Kidney (tissue), 14 donors: Measurements from ENCODE around the gene CR1. TPM values are rescaled to one million over a fixed set of nuclear protein-coding genes. Genes with fewer than 3 reads are reported as not detected.
"Not testable (repeated sequence)": the region's sequence is repeated elsewhere in the genome, so short reads cannot be mapped to it uniquely, and the experiment has no call there.

Source experiments
- DNase-seq, 5 donors: peaks; one replicate each; pipeline ENCODE4 v3.0.0-alpha.2; 2013 to 2020
- FAIRE-seq: peaks from 2 replicates; lab custom pipeline; 2012; peaks lifted over from hg19 to GRCh38; lab: Jason Lieb, UNC
- H3K27ac ChIP-seq, 2 donors: one replicate each; pipeline ENCODE4 v1.7.0; 2013; ENCODE audit warnings: low read depth in 2 of 2, low read length in 2 of 2, inconsistent platforms in 1 of 2
- H3K27me3 ChIP-seq: one replicate; pipeline ENCODE4 v1.7.1; 2013; ENCODE audit warnings: low read length, inconsistent platforms; ENCODE audit not compliant: control insufficient read depth, insufficient read depth
- H3K36me3 ChIP-seq, 3 donors: one replicate each; pipeline versions ENCODE4 v1.7.0 to v1.7.1; 2013; ENCODE audit warnings: low read length in 3 of 3, control low read depth in 1 of 3, inconsistent platforms in 1 of 3; ENCODE audit not compliant: insufficient read depth in 3 of 3, control insufficient read depth in 2 of 3
- H3K4me1 ChIP-seq, 3 donors: one replicate each; pipeline versions ENCODE4 v1.7.0 to v1.7.1; 2013; ENCODE audit warnings: low read length in 3 of 3, inconsistent platforms in 1 of 3, low read depth in 1 of 3; ENCODE audit not compliant: control insufficient read depth in 2 of 3, insufficient read depth in 2 of 3
- H3K4me3 ChIP-seq, 3 donors: one replicate each; pipeline versions ENCODE4 v1.7.0 to v1.8.1; 2013; ENCODE audit warnings: low read length in 3 of 3, control low read depth in 1 of 3, inconsistent platforms in 1 of 3
- H3K9ac ChIP-seq, 3 donors: one replicate each; pipeline versions ENCODE4 v1.7.0 to v1.7.1; 2013; ENCODE audit warnings: low read length in 3 of 3, control low read depth in 1 of 3, inconsistent platforms in 1 of 3
- H3K9me3 ChIP-seq, 3 donors: one replicate each; pipeline versions ENCODE4 v1.7.0 to v1.7.1; 2013; ENCODE audit warnings: low read length in 3 of 3, control low read depth in 1 of 3, inconsistent platforms in 1 of 3; ENCODE audit not compliant: control insufficient read depth in 2 of 3, insufficient read depth in 1 of 3
- intact Hi-C: fragments of 100-400 bp; cut with DNase I; formaldehyde crosslinking; loops from one replicate; pipeline ENCODE4 v1.11.1; 2022
- polyA plus RNA-seq: library from polyadenylated mRNA; stranded (reverse); fragments of 350-450 nt; fragmentation: Illumina TruSeq; extraction: RNeasy Lipid Tissue Mini Kit (QIAGEN cat#74804); gene quantifications from one replicate; pipeline ENCODE4 v1.2.3, GENCODE V29; 2014; ENCODE audit warnings: low read depth, low replicate concordance; ENCODE audit not compliant: insufficient read depth
- total RNA-seq: library from RNA; stranded (reverse); fragmentation: NEBNext Ultra II Directional; extraction: Animal tissue kit (Norgen Biotek cat#: 25700); gene quantifications from one replicate; pipeline ENCODE4 v1.2.1, GENCODE V29; 2021
- TF ChIP-seq, protein P1 (sequence below): IDR thresholded peaks from 3 replicates; pipeline ENCODE4 v1.5.1; 2012; ENCODE audit warnings: mild to moderate bottlenecking, moderate library complexity, borderline replicate concordance; ENCODE audit not compliant: insufficient read depth; ENCODE audit errors: extremely low read depth
- donor health status: control.
- donor health status: control.
- donor health status: control.
- donor health status: control.
- donor health status: control.
- donor health status: DM: yes; HTN: yes; CAD: no.
- donor health status: Normal renal cell carcinoma (clear cell type).

The CR1 gene
- total and polyA plus RNA-seq, 2 donors from 2014 or later, result 2.6 to 12.2 TPM

DNA sequence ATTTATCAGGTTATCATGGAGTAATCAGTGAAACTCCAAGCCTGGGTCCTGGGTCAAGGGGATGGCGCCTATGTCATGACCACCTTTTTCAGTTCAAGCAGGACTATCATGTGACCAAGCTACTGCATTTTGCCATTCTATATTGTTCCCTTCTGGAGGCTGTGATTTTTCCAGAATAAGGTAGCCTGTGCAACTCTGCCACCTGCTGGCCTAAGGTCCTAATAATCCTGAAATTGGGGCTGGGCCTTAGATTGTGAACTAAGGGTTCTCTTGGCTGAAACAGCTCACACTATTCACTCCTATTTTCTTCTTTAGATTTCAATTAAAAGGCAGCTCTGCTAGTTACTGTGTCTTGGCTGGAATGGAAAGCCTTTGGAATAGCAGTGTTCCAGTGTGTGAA is 32.4 kb downstream of the CR1 start:
- FAIRE-seq, intact Hi-C loops: not testable (repeated sequence)

DNA sequence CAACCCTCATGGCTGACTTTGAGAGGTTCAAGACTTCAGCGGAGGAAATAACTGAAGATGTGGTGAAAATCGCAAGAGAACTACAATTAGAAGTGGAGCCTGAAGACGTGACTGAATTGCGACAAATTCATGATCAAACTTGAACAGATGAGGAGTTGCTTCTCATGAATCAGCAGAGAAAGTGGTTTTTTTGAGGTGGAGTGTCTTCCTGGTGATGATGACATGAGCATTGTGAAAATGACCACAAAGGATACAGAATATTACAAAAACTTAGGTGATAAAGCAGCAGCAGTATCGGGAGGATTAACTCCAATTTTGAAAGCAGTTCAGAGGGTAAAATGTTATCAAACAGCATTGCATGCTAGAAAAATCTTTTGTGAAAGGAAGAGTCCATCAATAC is 40.3 kb downstream of the CR1 start:
- intact Hi-C loops, H3K9me3 ChIP-seq, H3K36me3 ChIP-seq, FAIRE-seq, H3K4me3 ChIP-seq, DNase-seq, H3K4me1 ChIP-seq, H3K27ac ChIP-seq, H3K27me3 ChIP-seq, H3K9ac ChIP-seq: not testable (repeated sequence)

More for the DNA sequence above, 32.4 kb downstream of the CR1 start:
- not testable (repeated sequence) for H3K36me3 ChIP-seq, H3K9ac ChIP-seq, H3K4me3 ChIP-seq, H3K4me1 ChIP-seq, H3K9me3 ChIP-seq, DNase-seq, H3K27me3 ChIP-seq, H3K27ac ChIP-seq

DNA sequence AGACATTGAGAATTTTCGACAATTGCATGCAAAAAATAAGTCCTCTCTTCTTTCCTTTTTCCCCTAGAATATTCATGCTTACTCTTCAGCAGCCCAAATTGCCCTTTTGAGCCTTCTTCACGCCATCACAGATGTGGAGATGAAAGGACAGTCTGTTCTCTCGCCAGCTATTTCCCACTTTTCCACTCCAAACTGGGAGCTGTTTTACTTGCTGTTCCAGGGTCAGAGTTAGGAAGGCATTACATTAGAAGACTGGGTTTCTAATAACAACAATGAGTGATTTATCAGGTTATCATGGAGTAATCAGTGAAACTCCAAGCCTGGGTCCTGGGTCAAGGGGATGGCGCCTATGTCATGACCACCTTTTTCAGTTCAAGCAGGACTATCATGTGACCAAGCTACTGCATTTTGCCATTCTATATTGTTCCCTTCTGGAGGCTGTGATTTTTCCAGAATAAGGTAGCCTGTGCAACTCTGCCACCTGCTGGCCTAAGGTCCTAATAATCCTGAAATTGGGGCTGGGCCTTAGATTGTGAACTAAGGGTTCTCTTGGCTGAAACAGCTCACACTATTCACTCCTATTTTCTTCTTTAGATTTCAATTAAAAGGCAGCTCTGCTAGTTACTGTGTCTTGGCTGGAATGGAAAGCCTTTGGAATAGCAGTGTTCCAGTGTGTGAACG is 50.9 kb downstream of the CR1 start:
- FAIRE-seq, H3K9ac ChIP-seq, H3K27me3 ChIP-seq, H3K4me3 ChIP-seq, H3K36me3 ChIP-seq, DNase-seq, H3K4me1 ChIP-seq, intact Hi-C loops, H3K9me3 ChIP-seq, H3K27ac ChIP-seq: not testable (repeated sequence)

DNA sequence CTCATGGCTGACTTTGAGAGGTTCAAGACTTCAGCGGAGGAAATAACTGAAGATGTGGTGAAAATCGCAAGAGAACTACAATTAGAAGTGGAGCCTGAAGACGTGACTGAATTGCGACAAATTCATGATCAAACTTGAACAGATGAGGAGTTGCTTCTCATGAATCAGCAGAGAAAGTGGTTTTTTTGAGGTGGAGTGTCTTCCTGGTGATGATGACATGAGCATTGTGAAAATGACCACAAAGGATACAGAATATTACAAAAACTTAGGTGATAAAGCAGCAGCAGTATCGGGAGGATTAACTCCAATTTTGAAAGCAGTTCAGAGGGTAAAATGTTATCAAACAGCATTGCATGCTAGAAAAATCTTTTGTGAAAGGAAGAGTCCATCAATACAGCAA is 58.9 kb downstream of the CR1 start:
- DNase-seq, H3K9ac ChIP-seq, H3K4me1 ChIP-seq, H3K36me3 ChIP-seq, H3K9me3 ChIP-seq, H3K27ac ChIP-seq, intact Hi-C loops, FAIRE-seq, H3K27me3 ChIP-seq, H3K4me3 ChIP-seq: not testable (repeated sequence)

DNA sequence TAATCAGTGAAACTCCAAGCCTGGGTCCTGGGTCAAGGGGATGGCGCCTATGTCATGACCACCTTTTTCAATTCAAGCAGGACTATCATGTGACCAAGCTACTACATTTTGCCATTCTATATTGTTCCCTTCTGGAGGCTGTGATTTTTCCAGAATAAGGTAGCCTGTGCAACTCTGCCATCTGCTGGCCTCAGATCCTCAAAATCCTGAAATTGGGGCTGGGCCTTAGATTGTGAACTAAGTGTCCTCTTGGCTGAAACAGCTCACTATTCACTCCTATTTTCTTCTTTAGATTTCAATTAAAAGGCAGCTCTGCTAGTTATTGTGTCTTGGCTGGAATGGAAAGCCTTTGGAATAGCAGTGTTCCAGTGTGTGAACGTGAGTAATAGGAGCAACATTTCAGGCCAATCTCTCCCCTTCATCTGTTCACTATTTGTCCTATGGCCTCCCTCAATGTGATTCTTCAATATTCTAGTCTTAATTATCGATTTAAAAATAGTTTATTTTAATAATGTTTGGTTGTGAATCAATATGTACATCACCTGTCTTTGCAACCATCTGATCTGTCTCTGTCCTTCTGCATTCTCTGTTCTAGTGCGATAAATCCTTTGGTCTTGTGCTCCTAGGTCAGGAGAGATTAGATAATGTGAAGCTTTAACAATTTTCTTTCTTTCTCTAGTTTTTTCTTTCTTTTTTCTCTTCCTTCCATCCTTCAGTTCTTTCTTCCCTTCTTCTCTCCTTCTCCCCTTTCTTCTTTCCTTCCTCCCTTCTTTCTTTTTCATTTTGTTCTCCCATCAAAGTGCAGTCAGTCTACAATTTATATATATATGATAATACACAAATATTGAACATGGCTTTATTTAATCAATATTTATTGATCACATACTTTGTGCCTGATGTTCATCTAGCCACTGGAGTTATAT is 69.8 kb downstream of the CR1 start:
- FAIRE-seq (no peak), DNase-seq (peak in 2 of 5 donors; percentile 7 to 20)
- Histone ChIP-seq H3K9ac (no peak overlapping the region), H3K27me3 (no peaks in the 10 kb centered on the region), H3K27ac (no peak overlapping the region), H3K4me1 (no peaks in the 10 kb centered on the region), H3K4me3 (no peak overlapping the region), H3K9me3 (no peaks in the 10 kb centered on the region), H3K36me3 (no peaks in the 10 kb centered on the region)
- intact Hi-C loops, result no loop called here
- TF ChIP-seq, protein P1, sequence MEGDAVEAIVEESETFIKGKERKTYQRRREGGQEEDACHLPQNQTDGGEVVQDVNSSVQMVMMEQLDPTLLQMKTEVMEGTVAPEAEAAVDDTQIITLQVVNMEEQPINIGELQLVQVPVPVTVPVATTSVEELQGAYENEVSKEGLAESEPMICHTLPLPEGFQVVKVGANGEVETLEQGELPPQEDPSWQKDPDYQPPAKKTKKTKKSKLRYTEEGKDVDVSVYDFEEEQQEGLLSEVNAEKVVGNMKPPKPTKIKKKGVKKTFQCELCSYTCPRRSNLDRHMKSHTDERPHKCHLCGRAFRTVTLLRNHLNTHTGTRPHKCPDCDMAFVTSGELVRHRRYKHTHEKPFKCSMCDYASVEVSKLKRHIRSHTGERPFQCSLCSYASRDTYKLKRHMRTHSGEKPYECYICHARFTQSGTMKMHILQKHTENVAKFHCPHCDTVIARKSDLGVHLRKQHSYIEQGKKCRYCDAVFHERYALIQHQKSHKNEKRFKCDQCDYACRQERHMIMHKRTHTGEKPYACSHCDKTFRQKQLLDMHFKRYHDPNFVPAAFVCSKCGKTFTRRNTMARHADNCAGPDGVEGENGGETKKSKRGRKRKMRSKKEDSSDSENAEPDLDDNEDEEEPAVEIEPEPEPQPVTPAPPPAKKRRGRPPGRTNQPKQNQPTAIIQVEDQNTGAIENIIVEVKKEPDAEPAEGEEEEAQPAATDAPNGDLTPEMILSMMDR, result no peak

DNA sequence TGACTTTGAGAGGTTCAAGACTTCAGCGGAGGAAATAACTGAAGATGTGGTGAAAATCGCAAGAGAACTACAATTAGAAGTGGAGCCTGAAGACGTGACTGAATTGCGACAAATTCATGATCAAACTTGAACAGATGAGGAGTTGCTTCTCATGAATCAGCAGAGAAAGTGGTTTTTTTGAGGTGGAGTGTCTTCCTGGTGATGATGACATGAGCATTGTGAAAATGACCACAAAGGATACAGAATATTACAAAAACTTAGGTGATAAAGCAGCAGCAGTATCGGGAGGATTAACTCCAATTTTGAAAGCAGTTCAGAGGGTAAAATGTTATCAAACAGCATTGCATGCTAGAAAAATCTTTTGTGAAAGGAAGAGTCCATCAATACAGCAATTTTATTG is 76.0 kb downstream of the CR1 start:
- intact Hi-C loops, H3K9me3 ChIP-seq, H3K4me3 ChIP-seq, H3K4me1 ChIP-seq, H3K36me3 ChIP-seq, H3K27ac ChIP-seq, H3K9ac ChIP-seq, DNase-seq, FAIRE-seq, H3K27me3 ChIP-seq: not testable (repeated sequence)

DNA sequence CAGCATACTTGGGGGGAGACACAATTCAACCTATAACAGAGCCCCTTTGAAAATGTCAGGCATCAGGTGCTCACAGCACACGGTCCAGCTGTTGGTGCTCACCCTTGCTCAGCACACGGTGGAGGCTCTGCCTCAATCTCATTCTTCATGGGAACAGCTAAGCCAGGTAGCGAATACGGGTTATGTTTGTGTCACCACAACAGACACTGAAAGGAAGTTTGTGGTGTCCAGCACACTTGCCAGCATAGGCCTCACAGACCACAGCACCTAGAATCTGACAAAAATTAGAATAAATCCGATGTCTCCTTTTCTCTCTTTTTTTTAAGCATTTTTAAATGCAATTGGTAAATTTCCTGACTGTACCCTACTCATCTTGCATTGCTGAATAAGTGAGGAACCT is 77.1 kb downstream of the CR1 start:
- DNase-seq, intact Hi-C loops, H3K27ac ChIP-seq, H3K36me3 ChIP-seq, H3K27me3 ChIP-seq, H3K9ac ChIP-seq, H3K9me3 ChIP-seq, H3K4me1 ChIP-seq, H3K4me3 ChIP-seq, FAIRE-seq: not testable (repeated sequence)
